WTC11 (cell line): ENCODE data around the gene MYL11. TPM values are rescaled to one million over a fixed set of nuclear protein-coding genes. Genes with fewer than 3 reads are reported as not detected.

ENCODE experiments used
- ATAC-seq: fragments of 200-7000 bp; cut with Tn5 transposase; 2 replicates; pipeline ENCODE4 v1.10.0; 2021; ENCODE audit warnings: mild to moderate bottlenecking, moderate library complexity
- CTCF ChIA-PET: fragments of 300-600 bp; sonication (Branson Sonifier 250); formaldehyde crosslinking; loops from one replicate; lab custom pipeline; 2021; ENCODE audit warnings: antibody characterized with exemption; lab: Charles Lee
- POLR2A ChIA-PET: fragments of 350-600 bp; sonication (Branson Sonifier 250); formaldehyde crosslinking; loops from one replicate; lab custom pipeline; 2021; ENCODE audit warnings: antibody characterized with exemption; lab: Charles Lee
- DNase-seq: peaks from one replicate; pipeline ENCODE4 v3.0.0; 2021; ENCODE audit warnings: low spot score
- H3K27ac Mint-ChIP-seq: 2 replicates; pipeline ENCODE4 v1.8.0; 2021; ENCODE audit warnings: mixed read lengths
- H3K27me3 Mint-ChIP-seq: 2 replicates; pipeline ENCODE4 v1.8.0; 2021; ENCODE audit warnings: low read depth, mild to moderate bottlenecking, moderate library complexity, mixed read lengths
- H3K36me3 Mint-ChIP-seq: 2 replicates; pipeline ENCODE4 v1.8.0; 2021; ENCODE audit warnings: mixed read lengths
- H3K4me1 Mint-ChIP-seq: 2 replicates; pipeline ENCODE4 v1.8.0; 2022; ENCODE audit warnings: mixed read lengths
- H3K4me3 Mint-ChIP-seq: 2 replicates; pipeline ENCODE4 v1.8.0; 2021; ENCODE audit warnings: mild to moderate bottlenecking, moderate library complexity, mixed read lengths
- H3K9me3 Mint-ChIP-seq: 2 replicates; pipeline ENCODE4 v1.8.0; 2021; ENCODE audit warnings: mixed read lengths
- CREM ChIP-seq: sonication (generic); formaldehyde crosslinking; IDR thresholded peaks from 2 replicates; pipeline ENCODE4 v1.8.1; 2022; ENCODE audit warnings: mild to moderate bottlenecking, missing genetic modification reagents, moderate library complexity
- CTCF ChIP-seq: fragments of 200-600 bp; IDR thresholded peaks from 2 replicates; pipeline ENCODE4 v1.8.0; 2022; ENCODE audit warnings: antibody characterized with exemption
- E2F1 ChIP-seq: sonication (generic); formaldehyde crosslinking; IDR thresholded peaks from 2 replicates; pipeline ENCODE4 v1.8.0; 2022; ENCODE audit warnings: mild to moderate bottlenecking, missing genetic modification reagents
- GABPB1 ChIP-seq: sonication (generic); formaldehyde crosslinking; IDR thresholded peaks from 2 replicates; pipeline ENCODE4 v1.8.1; 2023; ENCODE audit warnings: mild to moderate bottlenecking, missing genetic modification reagents
- HMGXB4 ChIP-seq: sonication (generic); formaldehyde crosslinking; IDR thresholded peaks from 2 replicates; pipeline ENCODE4 v1.8.1; 2023; ENCODE audit warnings: mild to moderate bottlenecking, moderate library complexity, missing genetic modification reagents
- NFE2L1 ChIP-seq: sonication (generic); formaldehyde crosslinking; IDR thresholded peaks from 2 replicates; pipeline ENCODE4 v1.8.1; 2023; ENCODE audit warnings: missing genetic modification reagents
- SP1 ChIP-seq: sonication (generic); formaldehyde crosslinking; conservative IDR thresholded peaks from 2 replicates; pipeline ENCODE4 v1.8.1; 2022; ENCODE audit warnings: missing genetic modification reagents
- ZNF263 ChIP-seq: sonication (generic); formaldehyde crosslinking; IDR thresholded peaks from 2 replicates; pipeline ENCODE4 v1.8.1; 2022; ENCODE audit warnings: low read depth, mild to moderate bottlenecking, moderate library complexity, missing genetic modification reagents
- total RNA-seq: library from RNA; stranded (reverse); gene quantifications from 3 replicates; pipeline ENCODE4 v1.2.3, GENCODE V29; 2021
- TF ChIP-seq, protein P1 (sequence below): sonication (generic); formaldehyde crosslinking; conservative IDR thresholded peaks from 2 replicates; pipeline ENCODE4 v1.8.1; 2023; ENCODE audit warnings: mild to moderate bottlenecking, low read depth, missing genetic modification reagents, moderate library complexity
- TF ChIP-seq, protein P2 (sequence below): sonication (generic); formaldehyde crosslinking; IDR thresholded peaks from 2 replicates; pipeline ENCODE4 v1.8.1; 2022; ENCODE audit warnings: missing genetic modification reagents, borderline replicate concordance

MYL11 gene
- total RNA-seq, 1 experiment from 2014 or later = 1.3 TPM

GRCh38 chr16:30382111-30382881, 7.7 kb downstream of the MYL11 start, which contains the start of gene SEPTIN1 (continued):
- no peak for TF ChIP-seq HMGXB4

DNA sequence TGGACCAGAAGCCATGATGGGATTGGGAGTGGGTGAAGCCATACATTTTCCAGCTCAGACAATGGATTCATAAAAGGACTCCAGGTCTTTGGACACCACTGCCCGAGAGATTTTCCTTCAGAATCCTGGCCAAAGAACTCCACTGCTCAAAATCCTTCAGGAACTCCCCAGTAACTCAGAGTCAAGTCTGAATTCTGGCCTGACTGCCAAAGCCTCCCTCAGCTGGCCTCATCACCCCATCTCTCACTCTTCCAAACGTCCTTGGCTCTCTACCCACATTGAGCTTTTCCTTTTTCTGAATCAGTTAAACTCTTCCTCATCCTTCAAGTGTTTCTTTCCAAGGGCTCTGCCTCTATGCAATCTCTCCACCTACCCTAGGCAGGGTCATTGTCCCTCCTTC, 8.9 kb downstream of the MYL11 start:
- Mint-ChIP-seq H3K4me3 (no peak overlapping the region), H3K27me3 (peaks cover 13% of the 10 kb centered on the region), H3K36me3 (0 out of 2 replicates have a peak, but pooled peaks cover 2% of the 10 kb centered on the region), H3K9me3 (no peaks in the 10 kb centered on the region), H3K27ac (no peak overlapping the region), H3K4me1 (peaks cover 4% of the 10 kb centered on the region)
- TF ChIP-seq CTCF = no peak
- no peak for TF ChIP-seq NFE2L1 (CRISPR knock-in tag)
- TF ChIP-seq HMGXB4 = no peak
- TF ChIP-seq SP1 = no peak
- TF ChIP-seq ZNF263 = no peak
- TF ChIP-seq, protein P1, sequence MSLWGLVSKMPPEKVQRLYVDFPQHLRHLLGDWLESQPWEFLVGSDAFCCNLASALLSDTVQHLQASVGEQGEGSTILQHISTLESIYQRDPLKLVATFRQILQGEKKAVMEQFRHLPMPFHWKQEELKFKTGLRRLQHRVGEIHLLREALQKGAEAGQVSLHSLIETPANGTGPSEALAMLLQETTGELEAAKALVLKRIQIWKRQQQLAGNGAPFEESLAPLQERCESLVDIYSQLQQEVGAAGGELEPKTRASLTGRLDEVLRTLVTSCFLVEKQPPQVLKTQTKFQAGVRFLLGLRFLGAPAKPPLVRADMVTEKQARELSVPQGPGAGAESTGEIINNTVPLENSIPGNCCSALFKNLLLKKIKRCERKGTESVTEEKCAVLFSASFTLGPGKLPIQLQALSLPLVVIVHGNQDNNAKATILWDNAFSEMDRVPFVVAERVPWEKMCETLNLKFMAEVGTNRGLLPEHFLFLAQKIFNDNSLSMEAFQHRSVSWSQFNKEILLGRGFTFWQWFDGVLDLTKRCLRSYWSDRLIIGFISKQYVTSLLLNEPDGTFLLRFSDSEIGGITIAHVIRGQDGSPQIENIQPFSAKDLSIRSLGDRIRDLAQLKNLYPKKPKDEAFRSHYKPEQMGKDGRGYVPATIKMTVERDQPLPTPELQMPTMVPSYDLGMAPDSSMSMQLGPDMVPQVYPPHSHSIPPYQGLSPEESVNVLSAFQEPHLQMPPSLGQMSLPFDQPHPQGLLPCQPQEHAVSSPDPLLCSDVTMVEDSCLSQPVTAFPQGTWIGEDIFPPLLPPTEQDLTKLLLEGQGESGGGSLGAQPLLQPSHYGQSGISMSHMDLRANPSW (CRISPR knock-in tag) = no peak
- TF ChIP-seq, protein P2, sequence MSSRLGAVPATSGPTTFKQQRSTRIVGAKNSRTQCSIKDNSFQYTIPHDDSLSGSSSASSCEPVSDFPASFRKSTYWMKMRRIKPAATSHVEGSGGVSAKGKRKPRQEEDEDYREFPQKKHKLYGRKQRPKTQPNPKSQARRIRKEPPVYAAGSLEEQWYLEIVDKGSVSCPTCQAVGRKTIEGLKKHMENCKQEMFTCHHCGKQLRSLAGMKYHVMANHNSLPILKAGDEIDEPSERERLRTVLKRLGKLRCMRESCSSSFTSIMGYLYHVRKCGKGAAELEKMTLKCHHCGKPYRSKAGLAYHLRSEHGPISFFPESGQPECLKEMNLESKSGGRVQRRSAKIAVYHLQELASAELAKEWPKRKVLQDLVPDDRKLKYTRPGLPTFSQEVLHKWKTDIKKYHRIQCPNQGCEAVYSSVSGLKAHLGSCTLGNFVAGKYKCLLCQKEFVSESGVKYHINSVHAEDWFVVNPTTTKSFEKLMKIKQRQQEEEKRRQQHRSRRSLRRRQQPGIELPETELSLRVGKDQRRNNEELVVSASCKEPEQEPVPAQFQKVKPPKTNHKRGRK = no peak
- no peak for TF ChIP-seq CREM (CRISPR knock-in tag)
- TF ChIP-seq GABPB1 (CRISPR knock-in tag) = no peak
- TF ChIP-seq E2F1 (CRISPR knock-in tag) = no peak
- ChIA-PET CTCF (interaction anchor here (1.1 to 1.3 kb wide), 2 partner anchors 12 to 13 kb away, joined by 3 read pairs; no protein-coding TSS in a partner anchor), POLR2A (interaction anchor here (0.6 to 0.9 kb wide), 2 partner anchors 9 to 27 kb away, joined by 3 to 7 read pairs; no protein-coding TSS in a partner anchor)
- DNase-seq (no peak), ATAC-seq (no peak)
